HCT116 (cell line): ENCODE data around the gene SLC35F3.

Experiments used
- POLR2A ChIP-seq: IDR thresholded peaks from 2 replicates; pipeline ENCODE4 v1.7.0; 2011; ENCODE audit warnings: borderline replicate concordance; ENCODE audit not compliant: insufficient read depth, insufficient read length; ENCODE audit errors: extremely low read depth
- RAD21 ChIP-seq: IDR thresholded peaks from 2 replicates; pipeline ENCODE4 v1.6.1; 2012; ENCODE audit warnings: low read depth, mild to moderate bottlenecking

GRCh38 chr1:234140388-234140787 lies 235.9 kb downstream of the SLC35F3 start:
- TF ChIP-seq RAD21 (no peak), POLR2A (no peak)
